GM21526 (cell line): ENCODE measurements around the gene KLHL25.
"Not testable (repeated sequence)": the region's sequence is repeated elsewhere in the genome, so short reads cannot be mapped to it uniquely, and the experiment has no call there.

Source experiments
- ATAC-seq: cut with Tn5 transposase; IDR thresholded peaks from one replicate; pipeline ENCODE4 v1.9.1; 2021; ENCODE audit warnings: moderate library complexity; ENCODE audit not compliant: unreplicated experiment, low FRiP score

Gene KLHL25, protein sequence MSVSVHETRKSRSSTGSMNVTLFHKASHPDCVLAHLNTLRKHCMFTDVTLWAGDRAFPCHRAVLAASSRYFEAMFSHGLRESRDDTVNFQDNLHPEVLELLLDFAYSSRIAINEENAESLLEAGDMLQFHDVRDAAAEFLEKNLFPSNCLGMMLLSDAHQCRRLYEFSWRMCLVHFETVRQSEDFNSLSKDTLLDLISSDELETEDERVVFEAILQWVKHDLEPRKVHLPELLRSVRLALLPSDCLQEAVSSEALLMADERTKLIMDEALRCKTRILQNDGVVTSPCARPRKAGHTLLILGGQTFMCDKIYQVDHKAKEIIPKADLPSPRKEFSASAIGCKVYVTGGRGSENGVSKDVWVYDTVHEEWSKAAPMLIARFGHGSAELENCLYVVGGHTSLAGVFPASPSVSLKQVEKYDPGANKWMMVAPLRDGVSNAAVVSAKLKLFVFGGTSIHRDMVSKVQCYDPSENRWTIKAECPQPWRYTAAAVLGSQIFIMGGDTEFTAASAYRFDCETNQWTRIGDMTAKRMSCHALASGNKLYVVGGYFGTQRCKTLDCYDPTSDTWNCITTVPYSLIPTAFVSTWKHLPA

DNA sequence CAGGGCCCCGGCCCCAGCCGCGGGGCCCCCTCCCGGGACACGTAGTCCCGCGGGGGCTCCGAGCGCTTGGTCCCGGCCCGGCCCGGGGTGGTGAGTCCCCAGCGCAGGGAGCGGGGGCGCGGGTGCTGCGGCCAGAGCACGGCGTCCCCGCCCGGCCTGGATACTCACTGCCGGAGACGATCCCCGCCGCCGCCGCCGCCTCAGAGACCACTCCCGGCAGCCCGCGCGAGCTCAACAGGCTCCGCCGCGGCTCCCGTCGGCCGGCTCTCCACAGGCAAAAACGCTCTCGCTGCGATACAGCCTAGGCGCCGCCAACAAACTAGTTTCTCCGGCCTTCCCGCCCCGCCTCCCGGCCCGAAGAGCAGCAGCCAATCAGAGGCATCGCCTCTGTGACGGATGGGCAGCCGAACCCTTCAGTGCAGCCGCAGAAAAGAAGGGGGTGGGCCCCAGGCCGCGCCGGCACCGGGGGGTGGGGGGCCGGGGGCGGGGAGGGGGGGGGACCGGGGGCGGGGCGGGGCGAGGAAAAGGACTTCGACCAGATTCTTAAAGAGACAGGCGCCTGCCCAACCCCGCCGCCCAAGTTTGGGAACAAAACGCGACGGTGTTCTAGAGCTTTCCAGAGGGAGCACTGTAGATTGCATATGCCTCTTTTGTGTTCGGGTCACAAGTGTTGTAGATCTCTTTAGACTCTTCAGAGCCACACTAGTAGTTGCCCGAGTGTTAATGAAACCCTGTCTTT lies at the start of gene KLHL25:
Gene KLHL25, minus strand, starts transcription at position 328 of the 739 bp plus-strand sequence. CDS start 25,115 bp downstream, outside the sequence.
- peak; percentile 99 for ATAC-seq

GRCh38 chr15:85840802-85841152 lies 46.1 kb upstream of the KLHL25 start:
- ATAC-seq, result no peak

DNA sequence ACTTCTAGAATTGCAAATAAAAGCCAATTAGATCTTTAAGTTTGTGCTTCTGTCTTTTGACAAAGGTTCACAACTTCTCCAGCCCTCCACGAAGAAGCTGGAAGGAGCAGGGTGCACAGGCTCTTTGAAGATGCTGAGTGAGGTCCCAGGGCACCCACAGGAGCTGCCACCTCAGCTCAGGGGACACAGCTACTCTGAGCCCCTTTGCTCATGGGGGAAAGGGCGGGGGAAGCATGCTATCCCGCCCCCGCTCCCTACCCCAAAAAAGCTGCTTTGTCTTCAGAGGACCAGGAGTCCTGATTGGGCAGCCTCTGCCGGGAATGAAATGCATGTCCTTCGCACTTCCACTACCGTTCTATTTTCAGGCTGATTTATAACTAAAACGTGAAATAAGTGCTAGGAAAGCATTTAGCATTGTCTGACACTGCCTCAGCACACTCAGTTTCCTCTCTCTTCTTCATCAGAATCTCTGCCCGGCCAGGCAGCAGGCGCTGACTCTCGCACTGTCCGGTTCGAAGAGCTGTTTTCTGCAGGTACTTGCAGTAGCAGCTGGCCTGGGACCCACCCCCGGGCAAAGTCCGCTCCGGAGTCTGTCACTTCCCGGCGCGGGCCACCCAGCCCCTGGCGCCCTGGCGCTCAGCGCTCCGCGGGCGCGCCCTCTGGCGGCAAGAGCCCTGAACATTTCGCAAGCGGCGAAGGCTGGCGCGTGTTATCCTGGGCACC lies 45.5 kb upstream of the KLHL25 start:
- peak; percentile 95 for ATAC-seq

DNA sequence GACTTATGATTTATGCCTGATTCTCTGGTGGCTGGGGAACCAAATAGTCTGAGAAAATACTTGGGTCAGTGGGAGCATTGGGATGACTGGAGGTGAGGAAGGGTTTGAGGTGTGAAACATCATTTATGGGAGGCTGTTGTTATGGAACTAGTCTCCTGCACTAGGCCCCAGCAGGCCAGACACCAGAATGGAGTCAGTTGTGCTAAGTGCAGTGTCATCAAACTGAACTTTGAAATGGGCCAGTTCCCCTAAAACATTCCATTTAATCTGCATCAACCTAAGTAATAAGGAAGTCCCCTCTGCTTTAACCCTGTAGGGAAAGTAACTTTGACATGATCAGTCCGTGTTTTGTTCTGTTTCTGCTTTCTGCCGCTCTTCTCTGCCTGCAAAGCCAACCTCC lies 44.9 kb upstream of the KLHL25 start:
- ATAC-seq, result no peak

- no peak for ATAC-seq
Observed at GRCh38 chr15:85838655-85839054, 43.9 kb upstream of the KLHL25 start.

- ATAC-seq, result no peak
Observed at GRCh38 chr15:85837881-85838280, 43.2 kb upstream of the KLHL25 start.

GRCh38 chr15:85837011-85837433 lies 42.3 kb upstream of the KLHL25 start:
- ATAC-seq, result no peak

DNA sequence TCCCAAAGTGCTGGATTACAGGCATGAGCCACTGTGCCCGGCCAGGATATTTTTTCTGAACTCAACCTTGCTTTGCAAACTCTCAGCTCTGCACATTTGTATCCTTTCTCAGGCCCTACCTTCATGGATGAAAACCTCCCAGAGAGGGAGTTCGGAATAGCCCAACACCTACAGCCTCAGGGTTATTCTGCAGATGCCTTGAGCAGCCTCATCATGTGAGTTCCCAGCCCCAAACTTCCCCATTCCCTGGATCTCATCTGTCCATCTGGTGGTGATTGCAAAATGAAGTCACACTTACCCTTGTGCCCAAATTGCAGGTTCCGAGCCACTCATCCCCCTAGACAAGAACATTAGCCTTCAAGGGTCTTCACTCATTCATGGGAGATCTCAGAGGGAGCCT lies 39.9 kb upstream of the KLHL25 start:
- ATAC-seq, result no peak

DNA sequence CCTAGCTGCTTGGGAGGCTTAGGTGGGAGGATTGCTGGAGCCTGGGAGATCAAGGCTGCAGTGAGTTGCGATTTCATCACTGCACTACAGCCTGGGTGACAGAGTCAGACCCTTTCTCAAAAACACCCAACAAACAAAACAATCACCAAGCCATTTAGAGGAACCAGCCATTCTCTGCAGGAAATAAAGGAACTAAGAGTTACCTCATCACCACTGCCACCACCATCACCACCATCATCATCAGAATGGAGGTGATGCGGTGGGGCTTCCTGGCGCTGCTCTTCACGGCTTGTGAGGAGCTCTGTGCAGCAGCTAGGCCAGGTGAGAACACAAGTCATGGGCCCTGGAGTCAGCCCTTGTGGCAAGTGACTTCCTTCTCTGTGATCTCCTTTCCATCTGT lies 37.7 kb upstream of the KLHL25 start:
- no peak for ATAC-seq

DNA sequence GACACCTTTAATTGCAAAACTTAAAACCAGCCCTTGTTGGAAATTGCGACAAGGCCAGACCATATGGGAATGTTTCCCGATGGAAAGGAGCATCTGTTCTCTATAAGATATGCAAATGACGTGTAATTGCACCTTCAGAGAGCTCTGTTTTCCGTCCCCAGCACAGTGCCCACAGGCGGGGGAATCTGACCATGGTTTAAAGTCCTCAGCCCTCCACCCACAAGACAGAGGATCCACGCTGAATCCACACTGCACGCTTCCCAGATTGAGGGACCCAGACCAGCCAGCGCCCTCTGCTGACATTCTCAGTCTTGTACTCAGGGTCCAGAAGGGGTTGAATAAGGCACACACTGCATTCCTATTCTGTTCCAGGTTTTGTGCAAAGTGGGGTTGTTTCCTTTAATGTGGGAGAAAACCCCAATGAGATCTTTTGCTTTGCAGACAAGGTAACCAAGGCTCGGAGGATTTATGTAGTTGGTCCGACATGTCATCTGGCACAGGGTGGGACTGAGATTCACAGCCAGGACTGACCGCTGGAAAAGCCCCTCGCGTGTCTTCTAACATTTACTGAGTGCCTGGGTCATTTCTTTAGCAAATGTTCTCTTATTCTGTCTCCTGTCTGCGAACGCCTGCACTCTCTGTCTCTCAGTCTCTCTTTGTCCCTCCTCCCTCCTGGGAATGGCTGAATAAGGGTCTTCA lies 36.8 kb upstream of the KLHL25 start:
- no peak for ATAC-seq

DNA sequence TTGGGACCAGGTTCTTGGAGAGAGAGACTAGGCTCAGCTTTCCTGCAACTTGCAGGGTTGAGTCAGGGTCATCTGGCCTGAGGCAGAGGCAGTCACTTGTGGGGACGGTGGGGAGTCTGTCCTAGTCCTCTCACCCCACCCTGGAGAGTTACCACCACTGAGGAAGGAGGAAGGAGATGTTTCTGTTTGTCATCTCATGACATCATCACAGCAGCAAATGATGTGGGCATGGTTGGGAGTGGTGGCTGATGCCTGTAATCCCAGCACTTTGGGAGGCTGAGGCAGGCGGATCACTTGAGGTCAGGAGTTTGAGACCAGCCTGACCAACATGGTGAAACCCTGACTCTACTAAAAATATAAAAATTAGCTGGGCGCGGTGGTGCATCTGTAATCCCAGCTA lies 35.0 kb upstream of the KLHL25 start:
- not testable (repeated sequence) for ATAC-seq

GRCh38 chr15:85828874-85829273 lies 34.1 kb upstream of the KLHL25 start:
- no peak for ATAC-seq

- ATAC-seq, result no peak
Observed at GRCh38 chr15:85828126-85828525, 33.4 kb upstream of the KLHL25 start.

GRCh38 chr15:85826756-85827515 lies 32.2 kb upstream of the KLHL25 start:
- no peak for ATAC-seq

DNA sequence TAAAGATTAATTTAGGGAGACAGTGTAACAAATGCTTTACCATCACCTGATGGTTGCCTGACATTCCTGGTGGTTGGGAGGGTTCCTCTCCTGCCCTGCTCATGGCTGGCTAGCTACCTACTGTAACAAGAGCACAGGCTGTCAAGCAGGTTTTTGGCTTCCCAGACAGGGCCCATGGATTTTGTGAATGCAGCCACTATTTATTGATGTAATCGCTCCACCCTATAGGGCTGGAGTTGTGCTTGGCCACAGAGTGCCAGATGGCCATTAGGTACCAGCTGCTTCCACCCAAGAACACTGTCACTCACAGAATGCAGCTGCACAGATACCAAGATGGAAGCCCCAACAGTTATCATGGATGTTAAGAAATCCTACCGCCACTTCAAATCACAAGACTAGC lies 31.0 kb upstream of the KLHL25 start:
- ATAC-seq, result no peak

GRCh38 chr15:85825118-85825517 lies 30.4 kb upstream of the KLHL25 start:
- ATAC-seq, result no peak

- ATAC-seq, result no peak
Observed at GRCh38 chr15:85821545-85821944, 26.8 kb upstream of the KLHL25 start.

- ATAC-seq, result no peak
Observed at GRCh38 chr15:85819938-85820337, 25.2 kb upstream of the KLHL25 start.

GRCh38 chr15:85813234-85813633 lies 18.5 kb upstream of the KLHL25 start:
- ATAC-seq, result no peak

GRCh38 chr15:85810075-85810474 lies 15.3 kb upstream of the KLHL25 start:
- ATAC-seq, result no peak
